Neural cell (in vitro differentiated cells): ENCODE data around the gene NRROS. TPM values are rescaled to one million over a fixed set of nuclear protein-coding genes. Genes with fewer than 3 reads are reported as not detected.

Source experiments
- H2AFZ ChIP-seq: fragments of 200-600, 300-800 bp; sonication (generic), shearing (Covaris generic); 2 replicates; pipeline ENCODE4 v1.6.0; 2014; ENCODE audit warnings: low read depth, mild to moderate bottlenecking, antibody characterized with exemption, low read length, moderate library complexity
- H3F3A ChIP-seq: fragments of 200-600 bp; shearing (Covaris generic); 2 replicates; pipeline ENCODE4 v1.6.1; 2016; ENCODE audit warnings: mild to moderate bottlenecking, moderate library complexity, mixed read lengths, antibody characterized with exemption, low read length; ENCODE audit not compliant: insufficient read depth, poor library complexity, severe bottlenecking
- H3K27ac ChIP-seq: fragments of 200-600, 300-800 bp; sonication (generic), shearing (Covaris generic); 2 replicates; pipeline ENCODE4 v1.5.1; 2014; ENCODE audit warnings: mild to moderate bottlenecking, low read length, moderate library complexity
- H3K27me3 ChIP-seq: fragments of 300-800, 200-600 bp; sonication (generic), shearing (Covaris generic); 2 replicates; pipeline ENCODE4 v1.6.0; 2014; ENCODE audit warnings: mild to moderate bottlenecking, low read depth, low read length, moderate library complexity; ENCODE audit not compliant: insufficient read depth
- H3K36me3 ChIP-seq: fragments of 300-800, 200-600 bp; sonication (generic), shearing (Covaris generic); 2 replicates; pipeline ENCODE4 v1.5.1; 2014; ENCODE audit warnings: mild to moderate bottlenecking, antibody characterized with exemption, low read length, moderate library complexity; ENCODE audit not compliant: insufficient read depth
- H3K4me2 ChIP-seq: fragments of 300-800, 200-600 bp; sonication (generic), shearing (Covaris generic); 2 replicates; pipeline ENCODE4 v1.6.0; 2014; ENCODE audit warnings: mild to moderate bottlenecking, low read length
- H3K4me3 ChIP-seq: fragments of 300-800, 200-600 bp; sonication (generic), shearing (Covaris generic); 2 replicates; pipeline ENCODE4 v1.5.1; 2014; ENCODE audit warnings: mild to moderate bottlenecking, low read length, moderate library complexity
- H3K79me2 ChIP-seq: fragments of 200-600 bp; shearing (Covaris generic); replicated peaks from 2 replicates; pipeline ENCODE4 v1.6.0; 2014; ENCODE audit warnings: mild to moderate bottlenecking, low read length, moderate library complexity; ENCODE audit not compliant: insufficient read depth
- H3K9ac ChIP-seq: fragments of 300-800, 200-600 bp; sonication (generic), shearing (Covaris generic); 2 replicates; pipeline ENCODE4 v1.6.1; 2016; ENCODE audit warnings: mild to moderate bottlenecking, low read length, mixed read lengths
- H3K9me2 ChIP-seq: fragments of 200-600 bp; shearing (Covaris generic); 2 replicates; pipeline ENCODE4 v1.6.1; 2016; ENCODE audit warnings: mild to moderate bottlenecking, low read length, mixed read lengths; ENCODE audit not compliant: insufficient read depth
- H3K9me3 ChIP-seq: fragments of 200-600, 300-800 bp; sonication (generic), shearing (Covaris generic); 2 replicates; pipeline ENCODE4 v1.6.1; 2016; ENCODE audit warnings: mild to moderate bottlenecking, mixed run types, low read length, moderate library complexity, mixed read lengths
- H4K20me1 ChIP-seq: fragments of 200-600 bp; shearing (Covaris generic); 2 replicates; pipeline ENCODE4 v1.6.1; 2016; ENCODE audit warnings: mild to moderate bottlenecking, mixed run types; ENCODE audit not compliant: insufficient read depth
- EP300 ChIP-seq: fragments of 450-650 bp; conservative IDR thresholded peaks from 2 replicates; pipeline ENCODE4 v1.6.1; 2014; ENCODE audit warnings: antibody characterized with exemption, mild to moderate bottlenecking, moderate library complexity; ENCODE audit not compliant: poor library complexity, severe bottlenecking
- EZH2 ChIP-seq: fragments of 200-600, 300-800 bp; shearing (Covaris generic), sonication (generic); IDR thresholded peaks from 2 replicates; pipeline ENCODE4 v1.6.1; 2014; ENCODE audit warnings: antibody characterized with exemption, low read length, borderline replicate concordance, mild to moderate bottlenecking; ENCODE audit not compliant: insufficient read depth, poor library complexity, severe bottlenecking
- MXI1 ChIP-seq: fragments of 450-650 bp; conservative IDR thresholded peaks from 2 replicates; pipeline ENCODE4 v1.6.1; 2014; ENCODE audit warnings: antibody characterized with exemption, mild to moderate bottlenecking; ENCODE audit not compliant: poor library complexity, severe bottlenecking
- POLR2AphosphoS5 ChIP-seq: IDR thresholded peaks from 2 replicates; pipeline ENCODE4 v1.6.1; 2012
- RAD21 ChIP-seq: fragments of 450-650 bp; conservative IDR thresholded peaks from 2 replicates; pipeline ENCODE4 v1.6.1; 2014; ENCODE audit warnings: antibody characterized with exemption, mild to moderate bottlenecking, moderate library complexity
- SMC3 ChIP-seq: fragments of 450-650 bp; conservative IDR thresholded peaks from 2 replicates; pipeline ENCODE4 v1.6.1; 2014; ENCODE audit warnings: antibody characterized with exemption, mild to moderate bottlenecking, moderate library complexity; ENCODE audit not compliant: poor library complexity
- TAF1 ChIP-seq: IDR thresholded peaks from 2 replicates; pipeline ENCODE4 v1.6.1; 2012; ENCODE audit warnings: low read depth
- polyA plus RNA-seq: library from polyadenylated mRNA; depleted of rRNA; stranded (reverse); fragments of >200 nt; gene quantifications from 2 replicates; pipeline ENCODE4 v1.2.3, GENCODE V29; 2014
- TF ChIP-seq, protein P1 (sequence below): IDR thresholded peaks from 2 replicates; pipeline ENCODE4 v1.6.1; 2012; ENCODE audit warnings: borderline replicate concordance
- TF ChIP-seq, protein P2 (sequence below): fragments of 450-650 bp; IDR thresholded peaks from 2 replicates; pipeline ENCODE4 v1.5.1; 2014; ENCODE audit warnings: antibody characterized with exemption, mild to moderate bottlenecking, moderate library complexity; ENCODE audit not compliant: poor library complexity, severe bottlenecking

Gene NRROS
- polyA plus RNA-seq, 1 donor from 2014 or later, result not detected

DNA sequence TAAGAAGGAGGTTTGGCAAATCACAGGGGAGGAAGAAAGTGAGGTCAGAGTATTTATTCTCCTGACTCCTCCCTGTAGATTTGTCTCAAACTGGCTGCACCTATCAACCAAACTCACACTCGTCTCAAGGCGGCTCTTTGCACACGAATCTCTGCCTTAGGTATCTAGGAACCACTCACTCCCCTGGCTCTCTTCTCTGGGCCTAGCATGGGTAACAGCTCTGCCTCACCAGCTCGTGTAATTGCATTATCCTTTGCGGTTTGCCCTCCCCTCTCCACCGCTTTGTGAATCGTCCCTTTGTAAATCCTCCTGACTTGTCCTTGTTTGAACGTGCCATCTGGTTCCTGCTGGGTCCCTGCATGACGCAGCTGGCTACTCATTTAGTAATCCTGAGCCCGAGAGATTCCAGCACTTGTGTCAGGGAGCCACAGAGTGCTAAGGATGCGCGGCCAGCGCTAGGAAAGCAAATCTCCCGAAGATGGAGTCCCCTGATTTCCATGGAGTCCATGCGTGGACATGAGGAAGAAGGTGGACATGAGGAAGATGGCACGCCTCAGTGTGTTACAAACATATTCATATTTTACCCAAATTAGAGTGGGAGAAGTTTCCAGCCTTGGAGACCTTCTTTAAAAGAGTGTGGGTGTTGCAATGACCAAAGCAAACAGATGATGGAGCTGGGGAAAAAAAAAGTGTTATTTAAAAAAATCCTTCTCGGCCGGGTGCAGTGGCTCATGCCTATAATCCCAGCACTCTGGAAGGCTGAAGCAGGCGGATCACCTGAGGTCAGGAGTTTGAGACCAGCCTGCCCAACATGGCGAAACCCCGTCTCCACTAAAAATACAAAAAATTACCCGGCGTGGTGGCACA lies 26.7 kb downstream of the NRROS start:
- TF ChIP-seq POLR2AphosphoS5 (no peak), RAD21 (no peak), EP300 (no peak), EZH2 (no peak), TAF1 (no peak), MXI1 (no peak), SMC3 (no peak)
- TF ChIP-seq, protein P1, sequence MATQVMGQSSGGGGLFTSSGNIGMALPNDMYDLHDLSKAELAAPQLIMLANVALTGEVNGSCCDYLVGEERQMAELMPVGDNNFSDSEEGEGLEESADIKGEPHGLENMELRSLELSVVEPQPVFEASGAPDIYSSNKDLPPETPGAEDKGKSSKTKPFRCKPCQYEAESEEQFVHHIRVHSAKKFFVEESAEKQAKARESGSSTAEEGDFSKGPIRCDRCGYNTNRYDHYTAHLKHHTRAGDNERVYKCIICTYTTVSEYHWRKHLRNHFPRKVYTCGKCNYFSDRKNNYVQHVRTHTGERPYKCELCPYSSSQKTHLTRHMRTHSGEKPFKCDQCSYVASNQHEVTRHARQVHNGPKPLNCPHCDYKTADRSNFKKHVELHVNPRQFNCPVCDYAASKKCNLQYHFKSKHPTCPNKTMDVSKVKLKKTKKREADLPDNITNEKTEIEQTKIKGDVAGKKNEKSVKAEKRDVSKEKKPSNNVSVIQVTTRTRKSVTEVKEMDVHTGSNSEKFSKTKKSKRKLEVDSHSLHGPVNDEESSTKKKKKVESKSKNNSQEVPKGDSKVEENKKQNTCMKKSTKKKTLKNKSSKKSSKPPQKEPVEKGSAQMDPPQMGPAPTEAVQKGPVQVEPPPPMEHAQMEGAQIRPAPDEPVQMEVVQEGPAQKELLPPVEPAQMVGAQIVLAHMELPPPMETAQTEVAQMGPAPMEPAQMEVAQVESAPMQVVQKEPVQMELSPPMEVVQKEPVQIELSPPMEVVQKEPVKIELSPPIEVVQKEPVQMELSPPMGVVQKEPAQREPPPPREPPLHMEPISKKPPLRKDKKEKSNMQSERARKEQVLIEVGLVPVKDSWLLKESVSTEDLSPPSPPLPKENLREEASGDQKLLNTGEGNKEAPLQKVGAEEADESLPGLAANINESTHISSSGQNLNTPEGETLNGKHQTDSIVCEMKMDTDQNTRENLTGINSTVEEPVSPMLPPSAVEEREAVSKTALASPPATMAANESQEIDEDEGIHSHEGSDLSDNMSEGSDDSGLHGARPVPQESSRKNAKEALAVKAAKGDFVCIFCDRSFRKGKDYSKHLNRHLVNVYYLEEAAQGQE, result no peak
- TF ChIP-seq, protein P2, sequence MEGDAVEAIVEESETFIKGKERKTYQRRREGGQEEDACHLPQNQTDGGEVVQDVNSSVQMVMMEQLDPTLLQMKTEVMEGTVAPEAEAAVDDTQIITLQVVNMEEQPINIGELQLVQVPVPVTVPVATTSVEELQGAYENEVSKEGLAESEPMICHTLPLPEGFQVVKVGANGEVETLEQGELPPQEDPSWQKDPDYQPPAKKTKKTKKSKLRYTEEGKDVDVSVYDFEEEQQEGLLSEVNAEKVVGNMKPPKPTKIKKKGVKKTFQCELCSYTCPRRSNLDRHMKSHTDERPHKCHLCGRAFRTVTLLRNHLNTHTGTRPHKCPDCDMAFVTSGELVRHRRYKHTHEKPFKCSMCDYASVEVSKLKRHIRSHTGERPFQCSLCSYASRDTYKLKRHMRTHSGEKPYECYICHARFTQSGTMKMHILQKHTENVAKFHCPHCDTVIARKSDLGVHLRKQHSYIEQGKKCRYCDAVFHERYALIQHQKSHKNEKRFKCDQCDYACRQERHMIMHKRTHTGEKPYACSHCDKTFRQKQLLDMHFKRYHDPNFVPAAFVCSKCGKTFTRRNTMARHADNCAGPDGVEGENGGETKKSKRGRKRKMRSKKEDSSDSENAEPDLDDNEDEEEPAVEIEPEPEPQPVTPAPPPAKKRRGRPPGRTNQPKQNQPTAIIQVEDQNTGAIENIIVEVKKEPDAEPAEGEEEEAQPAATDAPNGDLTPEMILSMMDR, result no peak
- Histone ChIP-seq H2AFZ (peak overlapping the region; percentile 4), H3K4me3 (no peak overlapping the region), H3K27ac (peak overlapping the region; percentile 34), H3K36me3 (no peaks in the 10 kb centered on the region), H3K9me3 (no peaks in the 10 kb centered on the region), H3K9me2 (no peaks in the 10 kb centered on the region), H4K20me1 (no peaks in the 10 kb centered on the region), H3F3A (no peaks in the 10 kb centered on the region), H3K79me2 (no peaks in the 10 kb centered on the region), H3K4me2 (peak overlapping the region; percentile 4), H3K27me3 (no peaks in the 10 kb centered on the region), H3K9ac (no peak overlapping the region)

DNA sequence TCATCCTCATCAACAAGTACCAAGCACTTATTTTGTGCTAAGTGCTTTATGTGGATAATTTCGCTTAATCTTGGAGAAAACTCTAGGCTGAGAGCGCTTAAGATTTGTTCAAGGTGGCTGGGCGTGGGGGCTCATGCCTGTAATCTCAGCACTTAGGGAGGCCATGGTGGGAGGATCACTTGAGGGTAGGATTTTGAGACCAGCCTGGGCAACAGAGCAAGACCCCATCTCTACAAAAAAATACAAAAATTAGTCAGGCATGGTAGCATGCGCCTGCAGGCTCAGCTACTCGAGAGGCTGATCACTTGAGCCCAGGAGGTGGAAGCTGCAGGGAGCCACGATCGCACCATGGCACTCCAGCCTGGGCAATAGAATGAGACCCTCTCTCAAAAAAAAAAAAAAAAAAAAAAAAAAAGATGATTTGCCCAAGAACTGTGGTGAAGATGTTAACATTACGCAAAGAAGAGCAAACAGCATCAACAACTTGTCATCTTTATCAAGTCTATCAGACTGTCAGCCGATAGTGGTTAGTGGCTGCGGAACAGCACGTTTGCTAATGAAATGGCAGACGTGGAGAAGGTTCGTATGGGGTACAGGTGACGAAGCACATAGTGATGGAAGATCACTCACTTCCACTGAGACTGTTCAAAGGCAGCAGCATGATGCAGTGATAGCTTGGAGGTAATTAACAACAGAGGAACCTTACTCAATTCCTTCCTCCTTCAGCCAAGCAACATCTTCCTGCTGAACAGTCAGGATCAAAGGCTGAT lies 27.7 kb downstream of the NRROS start:
- H3K9ac ChIP-seq, result no peak overlapping the region
- no peak overlapping the region for H2AFZ ChIP-seq
- H3K27me3 ChIP-seq, result no peaks in the 10 kb centered on the region
- H3K27ac ChIP-seq, result no peak overlapping the region
- TF ChIP-seq, protein P2, result no peak
- no peaks in the 10 kb centered on the region for H3K9me3 ChIP-seq
- no peaks in the 10 kb centered on the region for H3K36me3 ChIP-seq
- no peaks in the 10 kb centered on the region for H3K9me2 ChIP-seq
- H3K4me3 ChIP-seq, result no peak overlapping the region
- H4K20me1 ChIP-seq, result no peaks in the 10 kb centered on the region
- H3F3A ChIP-seq, result no peaks in the 10 kb centered on the region
- H3K4me2 ChIP-seq, result no peak overlapping the region
- no peaks in the 10 kb centered on the region for H3K79me2 ChIP-seq
